ENCODE measurements around the gene GPHN.

GPHN gene

DNA sequence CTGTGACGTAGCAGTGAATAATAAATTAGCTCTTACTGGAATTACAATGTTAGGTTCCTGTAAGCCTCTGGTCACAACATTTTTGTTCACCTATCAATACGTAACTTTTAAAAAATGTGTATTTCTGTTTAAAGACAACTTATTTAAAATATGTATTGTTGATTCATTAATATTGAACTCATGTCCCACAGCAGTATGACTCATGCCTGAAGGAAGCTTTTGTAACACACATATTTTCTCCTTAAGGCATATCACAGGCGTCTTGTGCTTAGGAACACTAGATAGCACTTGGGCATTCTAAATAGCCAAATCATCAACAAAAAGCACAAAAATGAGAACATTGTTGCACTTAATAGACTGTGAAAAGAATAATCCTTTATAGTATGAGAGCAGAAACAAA lies 92.5 kb downstream of the GPHN start:
- H3K36me3 Mint-ChIP-seq (ENCODE audit: low read depth), result peaks cover 4% of the 10 kb centered on the region
- no peaks in the 10 kb centered on the region for H3K27me3 Mint-ChIP-seq
- no peak overlapping the region for H3K27ac Mint-ChIP-seq
- H3K9me3 Mint-ChIP-seq, result peaks cover 9% of the 10 kb centered on the region
- peaks cover 17% of the 10 kb centered on the region for H3K4me1 Mint-ChIP-seq (ENCODE audit: low read depth)
- H3K4me3 Mint-ChIP-seq, result no peak overlapping the region

DNA sequence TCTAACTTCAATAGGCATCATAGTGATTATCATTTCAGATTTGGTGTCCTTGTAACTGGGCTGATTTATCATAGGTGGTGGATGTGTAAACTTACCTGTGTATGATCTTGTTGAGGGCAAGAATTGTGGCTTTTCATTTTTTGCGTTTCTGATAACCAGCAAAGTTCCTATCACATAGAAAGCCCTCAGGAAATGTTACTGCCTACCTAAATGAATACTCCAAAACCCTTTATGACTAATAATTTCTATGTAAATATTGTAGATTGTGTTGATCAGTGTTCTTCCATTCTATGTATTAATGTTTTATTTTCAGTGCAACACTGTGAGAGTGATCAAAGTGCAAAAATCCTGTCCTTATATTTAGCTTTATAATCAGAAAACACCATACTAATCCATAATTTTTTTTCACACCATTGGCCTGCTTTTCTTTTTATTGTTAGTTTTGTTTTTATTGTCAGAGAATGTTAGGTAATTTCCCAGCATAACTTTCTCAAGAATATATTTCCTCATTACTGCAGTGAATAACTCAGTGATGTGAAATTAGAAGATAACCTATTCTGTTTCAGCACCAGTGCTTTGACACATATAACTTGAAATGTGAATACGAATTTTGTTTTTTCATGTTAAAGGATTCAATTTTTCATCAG lies 94.1 kb downstream of the GPHN start:
- Mint-ChIP-seq H3K4me3 (no peak overlapping the region), H3K27me3 (no peaks in the 10 kb centered on the region), H3K9me3 (peaks cover 17% of the 10 kb centered on the region), H3K36me3 (ENCODE audit: low read depth) (peaks cover 13% of the 10 kb centered on the region), H3K4me1 (ENCODE audit: low read depth) (peaks cover 17% of the 10 kb centered on the region), H3K27ac (peak overlapping the region; percentile 57)

DNA sequence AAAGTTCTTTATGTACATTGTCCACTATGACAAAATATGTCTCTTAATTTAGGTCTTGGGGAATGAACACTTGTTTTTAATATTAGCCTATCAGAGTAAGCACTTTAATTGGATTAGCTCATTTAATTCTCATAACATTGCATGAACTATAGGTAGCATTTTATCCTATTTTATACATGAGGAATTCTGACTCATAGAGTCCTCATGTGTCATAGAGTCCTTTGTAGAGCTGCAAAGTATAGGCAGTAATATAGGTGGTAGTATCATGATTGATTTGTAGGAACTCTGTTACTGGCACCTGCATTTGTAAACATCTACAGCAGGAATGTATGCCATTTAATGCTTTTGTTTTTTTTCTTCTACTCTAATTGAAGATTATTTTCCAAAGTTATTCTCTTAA lies 96.0 kb downstream of the GPHN start:
- Mint-ChIP-seq H3K9me3 (peaks cover 21% of the 10 kb centered on the region), H3K27ac (no peak overlapping the region), H3K27me3 (no peaks in the 10 kb centered on the region), H3K4me1 (ENCODE audit: low read depth) (peaks cover 20% of the 10 kb centered on the region), H3K4me3 (no peak overlapping the region), H3K36me3 (ENCODE audit: low read depth) (peaks cover 16% of the 10 kb centered on the region)

DNA sequence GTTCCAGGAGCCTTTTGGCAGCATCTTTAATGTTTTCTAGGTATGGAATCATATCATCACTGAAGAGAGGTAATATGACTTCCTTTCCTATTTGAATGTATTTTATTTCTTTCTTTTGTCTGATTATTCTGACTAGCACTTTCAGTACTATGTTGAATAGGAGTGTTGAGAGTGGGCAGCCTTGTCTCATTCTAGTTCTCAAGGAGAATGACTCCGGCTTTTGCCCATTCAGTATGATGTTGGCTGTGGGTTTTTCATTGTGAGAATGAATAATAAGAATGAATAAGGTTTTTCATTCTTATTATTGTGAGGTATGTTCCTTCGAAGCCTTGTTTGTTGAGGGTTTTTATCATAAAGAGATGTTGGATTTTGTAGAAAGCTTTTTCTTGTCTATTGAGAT lies 98.9 kb downstream of the GPHN start:
- H3K4me3 Mint-ChIP-seq, result no peak overlapping the region
- no peak overlapping the region for H3K27ac Mint-ChIP-seq
- peaks cover 31% of the 10 kb centered on the region for H3K36me3 Mint-ChIP-seq (ENCODE audit: low read depth)
- peaks cover 36% of the 10 kb centered on the region for H3K9me3 Mint-ChIP-seq
- H3K4me1 Mint-ChIP-seq (ENCODE audit: low read depth), result peaks cover 17% of the 10 kb centered on the region
- no peaks in the 10 kb centered on the region for H3K27me3 Mint-ChIP-seq

DNA sequence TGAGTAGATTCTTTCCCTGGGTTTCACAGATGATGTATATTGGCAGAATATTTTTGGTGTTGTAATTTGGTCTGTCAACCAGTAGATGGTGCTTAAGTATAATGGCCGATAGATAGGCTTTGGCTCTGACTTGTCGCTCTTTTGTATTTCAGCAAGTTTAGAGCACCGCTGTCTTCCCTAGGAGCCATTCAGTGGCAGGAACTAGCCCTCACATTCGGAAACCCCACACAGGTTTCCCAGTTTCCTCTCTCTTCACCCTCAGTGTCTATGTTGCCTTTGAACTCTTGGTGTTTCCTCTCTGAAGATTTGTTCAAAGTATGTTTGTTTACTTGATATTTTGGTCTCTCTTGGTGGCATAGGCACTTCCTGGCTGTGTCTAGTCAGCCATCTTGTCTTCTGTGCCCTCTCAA lies 102.2 kb downstream of the GPHN start:
- Mint-ChIP-seq H3K36me3 (ENCODE audit: low read depth) (peaks cover 36% of the 10 kb centered on the region), H3K4me1 (ENCODE audit: low read depth) (peaks cover 10% of the 10 kb centered on the region), H3K9me3 (peaks cover 40% of the 10 kb centered on the region), H3K27ac (no peak overlapping the region), H3K27me3 (no peaks in the 10 kb centered on the region), H3K4me3 (no peak overlapping the region)

DNA sequence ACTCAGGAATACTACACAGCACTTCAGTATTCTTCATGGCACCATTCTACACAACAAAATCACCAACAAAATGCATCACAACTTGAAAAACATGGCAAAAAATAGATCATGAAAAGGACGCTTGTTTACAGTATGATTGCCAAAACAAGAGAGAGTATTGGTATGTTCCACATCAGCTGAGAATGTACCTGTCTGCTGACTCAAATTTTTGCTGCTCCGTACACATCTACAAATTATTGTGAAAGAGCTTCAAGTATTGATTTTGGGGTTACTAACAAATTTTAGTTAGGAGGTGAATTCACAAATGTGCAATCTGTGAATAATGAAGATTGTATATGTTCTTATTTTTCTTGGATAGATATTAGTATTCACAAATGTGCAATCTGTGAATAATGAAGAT lies 105.4 kb downstream of the GPHN start:
- Mint-ChIP-seq H3K27ac (no peak overlapping the region), H3K36me3 (ENCODE audit: low read depth) (peaks cover 36% of the 10 kb centered on the region), H3K27me3 (no peaks in the 10 kb centered on the region), H3K4me1 (ENCODE audit: low read depth) (peaks cover 7% of the 10 kb centered on the region), H3K9me3 (peaks cover 33% of the 10 kb centered on the region), H3K4me3 (no peak overlapping the region)

DNA sequence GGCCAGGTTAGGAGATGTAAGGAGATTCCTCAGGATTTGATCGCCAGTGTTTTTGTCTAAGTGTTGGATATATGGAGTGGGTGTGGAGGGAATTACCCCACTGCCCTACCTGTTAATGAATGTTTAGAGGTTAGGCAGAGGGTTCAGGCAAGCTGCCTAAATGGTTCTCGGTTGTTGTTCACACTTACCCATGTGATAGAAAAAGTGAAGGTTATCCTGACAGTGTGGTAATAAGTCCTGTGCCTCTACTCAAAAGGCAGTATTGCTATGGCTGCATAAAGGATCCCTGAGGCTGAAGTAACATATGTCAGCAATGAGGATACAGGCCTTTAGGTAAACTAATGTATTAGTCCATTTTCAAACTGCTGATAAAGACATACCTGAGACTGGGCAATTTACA lies 112.0 kb downstream of the GPHN start:
- Mint-ChIP-seq H3K27ac (no peak overlapping the region), H3K4me3 (no peak overlapping the region), H3K27me3 (no peaks in the 10 kb centered on the region), H3K4me1 (ENCODE audit: low read depth) (peaks cover 9% of the 10 kb centered on the region), H3K9me3 (peaks cover 14% of the 10 kb centered on the region), H3K36me3 (ENCODE audit: low read depth) (peaks cover 32% of the 10 kb centered on the region)

DNA sequence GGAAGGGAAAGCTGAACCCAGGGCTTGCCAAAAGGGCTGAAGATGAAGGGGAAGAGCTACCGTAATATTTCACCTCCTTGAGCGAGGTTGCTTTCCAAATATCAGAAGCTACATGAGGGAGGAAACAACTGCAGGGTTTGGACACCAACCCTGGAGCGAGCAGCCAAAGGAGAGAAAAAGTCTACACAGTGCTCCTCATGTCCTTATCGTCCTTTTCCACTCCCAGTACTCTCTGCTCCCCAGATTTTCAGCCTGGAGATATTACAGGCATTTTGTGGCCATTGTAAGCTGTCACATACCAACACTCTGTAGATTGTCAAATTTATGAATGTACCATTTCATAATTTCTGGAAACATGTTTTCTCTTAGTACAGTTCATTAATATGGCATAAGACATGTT lies 115.9 kb downstream of the GPHN start:
- Mint-ChIP-seq H3K9me3 (peaks cover 1% of the 10 kb centered on the region), H3K27me3 (no peaks in the 10 kb centered on the region), H3K27ac (no peak overlapping the region), H3K4me1 (ENCODE audit: low read depth) (peaks cover 4% of the 10 kb centered on the region), H3K36me3 (ENCODE audit: low read depth) (peaks cover 19% of the 10 kb centered on the region), H3K4me3 (no peak overlapping the region)

DNA sequence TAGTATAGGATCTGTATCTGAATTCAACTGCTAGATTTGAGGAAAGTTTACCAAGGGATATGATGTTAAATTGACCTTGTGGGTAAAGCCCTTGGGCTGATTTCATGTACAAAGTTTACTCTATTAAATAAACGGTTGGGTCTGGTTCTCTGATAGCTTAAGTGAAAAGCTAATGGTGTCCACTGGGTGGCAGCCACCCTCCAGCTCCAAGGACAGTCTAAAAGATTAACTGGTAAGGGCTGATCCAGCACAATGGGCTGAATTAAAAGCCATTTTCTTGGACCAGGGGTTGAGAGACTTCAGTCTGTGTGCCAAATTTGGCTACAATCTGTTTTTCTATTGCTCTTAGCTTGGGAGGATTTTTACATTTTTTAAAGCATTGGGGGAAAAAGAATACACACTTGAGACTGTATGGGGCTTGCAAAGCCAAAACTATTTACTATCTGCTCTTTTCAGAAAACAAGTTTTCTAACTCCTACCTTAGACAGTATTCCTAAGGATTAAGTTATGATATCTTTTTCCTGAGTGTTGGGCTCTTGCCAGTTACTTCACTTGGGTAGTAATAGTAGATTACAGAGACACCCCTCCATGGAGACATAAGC lies 116.5 kb downstream of the GPHN start:
- Mint-ChIP-seq H3K4me3 (no peak overlapping the region), H3K9me3 (no peaks in the 10 kb centered on the region), H3K36me3 (ENCODE audit: low read depth) (peaks cover 19% of the 10 kb centered on the region), H3K27ac (no peak overlapping the region), H3K4me1 (ENCODE audit: low read depth) (peaks cover 3% of the 10 kb centered on the region), H3K27me3 (no peaks in the 10 kb centered on the region)

DNA sequence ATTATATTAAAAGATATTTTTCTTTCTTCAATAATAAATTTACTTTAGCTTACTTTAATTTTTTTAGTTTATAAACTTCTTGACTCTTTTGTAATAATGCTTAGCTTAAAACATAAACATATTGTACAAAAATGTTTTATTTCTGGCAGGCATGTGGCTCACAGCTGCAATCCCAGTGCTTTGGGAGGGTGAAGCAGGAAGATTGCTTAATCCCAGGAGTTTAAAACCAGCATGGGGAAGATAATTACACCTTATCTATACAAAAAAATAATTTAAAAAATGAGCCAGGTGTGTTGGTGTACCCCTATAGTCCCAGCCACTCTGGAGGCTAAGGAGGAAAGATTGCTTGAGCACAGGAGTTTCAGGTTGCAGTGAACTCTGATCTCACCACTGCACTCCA lies 120.7 kb downstream of the GPHN start:
- Mint-ChIP-seq H3K27me3 (no peaks in the 10 kb centered on the region), H3K27ac (no peak overlapping the region), H3K36me3 (ENCODE audit: low read depth) (peaks cover 3% of the 10 kb centered on the region), H3K4me1 (ENCODE audit: low read depth) (no peaks in the 10 kb centered on the region), H3K4me3 (no peak overlapping the region), H3K9me3 (no peaks in the 10 kb centered on the region)

DNA sequence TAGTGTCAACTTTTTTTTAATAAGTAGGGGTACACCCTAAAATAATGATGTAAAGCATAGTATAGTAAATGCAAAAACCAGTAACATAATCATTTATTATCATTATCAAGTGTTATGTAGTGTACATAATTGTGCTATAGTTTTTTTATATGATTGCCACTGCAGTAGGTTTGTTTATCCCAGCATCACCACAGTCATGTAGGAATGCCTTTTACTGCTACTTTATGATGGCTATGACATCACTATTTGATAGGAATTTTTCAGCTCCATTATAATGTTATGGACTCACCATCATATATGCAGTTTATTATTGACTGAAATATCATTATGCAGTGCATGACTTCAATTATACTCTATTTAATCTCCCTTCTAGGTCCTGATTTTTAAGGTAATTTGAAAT lies 121.6 kb downstream of the GPHN start:
- Mint-ChIP-seq H3K27me3 (no peaks in the 10 kb centered on the region), H3K4me3 (no peak overlapping the region), H3K27ac (no peak overlapping the region), H3K9me3 (no peaks in the 10 kb centered on the region), H3K36me3 (ENCODE audit: low read depth) (peaks cover 3% of the 10 kb centered on the region), H3K4me1 (ENCODE audit: low read depth) (peaks cover 3% of the 10 kb centered on the region)

DNA sequence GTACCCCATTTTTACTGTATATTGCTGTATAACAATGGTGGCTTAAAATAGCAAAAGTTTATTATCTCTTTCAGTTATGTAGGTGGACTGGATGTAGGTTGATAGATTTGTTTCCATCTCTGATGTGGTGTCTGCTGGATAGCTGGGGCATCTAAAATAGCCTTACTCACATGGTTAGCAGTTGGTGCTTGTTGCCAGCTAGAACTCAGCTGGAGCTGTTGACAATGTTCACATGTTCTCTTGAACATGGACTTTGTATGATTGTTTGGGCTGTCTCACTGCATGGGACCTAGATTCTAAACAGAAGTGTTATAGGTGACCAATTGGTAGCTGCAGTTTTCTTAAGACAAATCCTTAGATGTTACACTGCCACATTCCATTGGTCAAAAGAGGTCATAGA lies 126.9 kb downstream of the GPHN start:
- peaks cover 3% of the 10 kb centered on the region for H3K36me3 Mint-ChIP-seq (ENCODE audit: low read depth)

DNA sequence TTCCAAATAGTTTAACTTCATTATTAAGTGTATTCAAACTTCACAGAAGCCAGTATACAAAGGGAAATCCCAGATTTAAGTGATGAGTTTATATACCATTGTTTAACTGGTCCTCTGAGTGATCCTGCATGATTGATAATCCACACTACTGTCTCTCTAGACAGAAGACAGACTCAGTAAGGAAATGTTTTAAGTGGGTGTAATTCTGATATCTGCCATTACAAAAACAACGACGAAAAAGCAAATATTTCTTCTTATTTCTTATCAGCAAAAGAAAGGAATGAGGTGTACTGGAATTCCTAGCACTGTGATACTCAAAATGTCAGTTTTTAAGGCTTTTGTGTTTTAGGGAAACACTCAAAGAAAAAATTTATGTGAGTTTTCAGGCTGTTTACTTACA lies 127.5 kb downstream of the GPHN start:
- Mint-ChIP-seq H3K4me3 (no peak overlapping the region), H3K27me3 (no peaks in the 10 kb centered on the region), H3K9me3 (no peaks in the 10 kb centered on the region), H3K36me3 (ENCODE audit: low read depth) (peaks cover 3% of the 10 kb centered on the region), H3K27ac (no peak overlapping the region), H3K4me1 (ENCODE audit: low read depth) (peaks cover 8% of the 10 kb centered on the region)

More for the DNA sequence above, 126.9 kb downstream of the GPHN start:
- no peaks in the 10 kb centered on the region for H3K9me3 Mint-ChIP-seq
- no peak overlapping the region for H3K27ac Mint-ChIP-seq
- H3K27me3 Mint-ChIP-seq, result no peaks in the 10 kb centered on the region
- H3K4me3 Mint-ChIP-seq, result no peak overlapping the region
- peaks cover 8% of the 10 kb centered on the region for H3K4me1 Mint-ChIP-seq (ENCODE audit: low read depth)

DNA sequence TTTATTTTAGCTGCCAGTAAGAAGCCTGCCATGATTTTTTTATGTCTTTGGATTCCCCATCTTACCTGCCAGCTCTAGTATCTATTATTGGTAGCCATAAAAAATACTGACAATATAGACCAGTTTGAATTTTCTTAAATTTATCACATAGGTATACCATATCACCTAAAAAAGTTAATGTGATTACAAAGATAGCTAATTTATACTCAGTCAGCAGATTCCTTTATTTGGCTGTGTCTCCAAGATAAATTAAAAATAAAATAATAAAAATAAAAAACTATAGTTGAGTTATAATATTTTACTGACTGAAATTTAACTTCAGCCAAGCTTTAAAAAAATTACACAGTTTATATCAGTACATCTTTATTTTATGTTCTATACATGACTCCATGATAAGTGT lies 128.3 kb downstream of the GPHN start:
- no peaks in the 10 kb centered on the region for H3K27me3 Mint-ChIP-seq
- peaks cover 3% of the 10 kb centered on the region for H3K36me3 Mint-ChIP-seq (ENCODE audit: low read depth)
- no peaks in the 10 kb centered on the region for H3K9me3 Mint-ChIP-seq
- H3K27ac Mint-ChIP-seq, result no peak overlapping the region
- peaks cover 11% of the 10 kb centered on the region for H3K4me1 Mint-ChIP-seq (ENCODE audit: low read depth)
- no peak overlapping the region for H3K4me3 Mint-ChIP-seq

DNA sequence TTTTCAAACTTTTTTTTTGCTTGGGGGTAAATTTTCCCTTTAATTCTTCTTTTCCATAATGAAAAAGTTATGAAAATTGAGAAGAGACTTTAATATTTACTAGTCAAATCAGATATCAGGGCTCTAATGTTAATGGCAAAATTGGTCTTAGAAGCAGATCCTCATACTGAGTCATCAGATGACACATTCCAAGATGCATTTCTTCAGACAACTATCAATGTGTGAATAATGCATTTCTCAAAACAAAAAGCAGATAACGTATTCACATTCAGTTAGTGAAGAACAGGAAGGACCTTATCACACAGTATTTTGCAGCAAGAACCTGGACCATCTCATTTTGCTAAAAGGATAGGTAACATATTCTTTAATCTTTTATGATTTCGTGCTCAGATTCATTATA lies 130.7 kb downstream of the GPHN start:
- H3K27ac Mint-ChIP-seq, result no peak overlapping the region
- no peak overlapping the region for H3K4me3 Mint-ChIP-seq
- no peaks in the 10 kb centered on the region for H3K9me3 Mint-ChIP-seq
- H3K27me3 Mint-ChIP-seq, result no peaks in the 10 kb centered on the region
- peaks cover 20% of the 10 kb centered on the region for H3K4me1 Mint-ChIP-seq (ENCODE audit: low read depth)
- H3K36me3 Mint-ChIP-seq (ENCODE audit: low read depth), result no peaks in the 10 kb centered on the region
